NT2/D1 (cell line): ENCODE measurements around the gene GPX4.

Experiments
- SUZ12 ChIP-seq: IDR thresholded peaks from 2 replicates; pipeline ENCODE4 v1.6.1; 2011; ENCODE audit not compliant: insufficient read length, insufficient read depth; ENCODE audit errors: extremely low read depth
- YY1 ChIP-seq: IDR thresholded peaks from 2 replicates; pipeline ENCODE4 v1.6.1; 2011; ENCODE audit not compliant: insufficient read length, insufficient read depth

GRCh38 chr19:1062387-1063029, 41.3 kb upstream of the GPX4 start:
- TF ChIP-seq YY1 (no peak), SUZ12 (no peak)
